Testis (tissue), 2 donors: ENCODE measurements around the gene RTCB.

ENCODE experiments used
- CTCF ChIP-seq, 3 experiments: fragments of 450-650 bp in 2 of 3; fragments of 200-600 bp in 1 of 3; sonication (generic) in 1 of 3; IDR thresholded peaks; one replicate each; pipeline ENCODE4 v1.5.1; 2016 to 2019; ENCODE audit warnings: antibody characterized with exemption in 3 of 3, mild to moderate bottlenecking in 2 of 3, moderate library complexity in 1 of 3
- POLR2A ChIP-seq: fragments of 450-650 bp; IDR thresholded peaks from one replicate; pipeline ENCODE4 v1.6.1; 2017; ENCODE audit warnings: antibody characterized with exemption, mild to moderate bottlenecking, moderate library complexity

- TF ChIP-seq POLR2A (no peak), CTCF (IDR thresholded peaks at IDR 0.05) (no peak)
Measured at GRCh38 chr22:32385681-32386080, 26.4 kb downstream of the RTCB start.
